HFFc6 (cell line): ENCODE data around the gene INF2. TPM values are rescaled to one million over a fixed set of nuclear protein-coding genes. Genes with fewer than 3 reads are reported as not detected.
A peak's percentile ranks its signal among the peaks of the same experiment; 100 is the strongest.

ENCODE experiments used
- DNase-seq: peaks from one replicate; pipeline ENCODE4 v3.0.0-alpha.2; 2018
- H3K27ac Mint-ChIP-seq: 2 replicates; pipeline ENCODE4 v1.8.0; 2020; ENCODE audit warnings: mild to moderate bottlenecking, mixed read lengths
- H3K27me3 Mint-ChIP-seq: 2 replicates; pipeline ENCODE4 v1.8.0; 2021; ENCODE audit warnings: mild to moderate bottlenecking, moderate library complexity, mixed read lengths; ENCODE audit not compliant: insufficient read depth
- H3K36me3 Mint-ChIP-seq: 2 replicates; pipeline ENCODE4 v1.8.0; 2021; ENCODE audit warnings: low read depth, mixed read lengths
- H3K4me1 Mint-ChIP-seq: 2 replicates; pipeline ENCODE4 v1.8.0; 2020; ENCODE audit warnings: low read depth, mixed read lengths
- H3K4me3 Mint-ChIP-seq: 2 replicates; pipeline ENCODE4 v1.8.0; 2020; ENCODE audit warnings: mild to moderate bottlenecking, moderate library complexity, mixed read lengths
- H3K9me3 Mint-ChIP-seq: 2 replicates; pipeline ENCODE4 v1.8.0; 2020; ENCODE audit warnings: mild to moderate bottlenecking, mixed read lengths
- CTCF ChIP-seq: fragments of 200-600 bp; sonication (generic); IDR thresholded peaks from 2 replicates; pipeline ENCODE4 v1.5.0; 2021; ENCODE audit warnings: antibody characterized with exemption, mild to moderate bottlenecking
- total RNA-seq, 6 experiments: library from RNA; stranded (reverse); fragmentation: NEBNext Ultra II Directional; extraction: Animal tissue kit (Norgen Biotek cat#: 25700); gene quantifications; 2 replicates in 1 of 6; 3 replicates in 5 of 6; pipeline ENCODE4 v1.2.3, GENCODE V29; 2021

The INF2 gene
- total RNA-seq, 6 experiments from 2014 or later = 111 to 121 (median 116) TPM

GRCh38 chr14:104698688-104699425 lies 9.4 kb downstream of the INF2 start:
- peaks cover 8% of the 10 kb centered on the region; the same call in 1 of the 2 replicates for H3K27me3 Mint-ChIP-seq
- no peak overlapping the region for H3K4me3 Mint-ChIP-seq
- TF ChIP-seq CTCF = no peak
- no peaks in the 10 kb centered on the region for H3K36me3 Mint-ChIP-seq
- H3K4me1 Mint-ChIP-seq = peaks cover 26% of the 10 kb centered on the region
- peak overlapping the region; percentile 62 for H3K27ac Mint-ChIP-seq
- no peaks in the 10 kb centered on the region for H3K9me3 Mint-ChIP-seq
- no peak for DNase-seq

GRCh38 chr14:104699426-104699748 lies 10.0 kb downstream of the INF2 start:
- Mint-ChIP-seq H3K4me1 (peaks cover 26% of the 10 kb centered on the region), H3K27ac (no peak overlapping the region), H3K4me3 (no peak overlapping the region), H3K36me3 (no peaks in the 10 kb centered on the region; the same call in 1 of the 2 replicates), H3K27me3 (peaks cover 8% of the 10 kb centered on the region; the same call in 1 of the 2 replicates), H3K9me3 (no peaks in the 10 kb centered on the region)
- DNase-seq = no peak
- no peak for TF ChIP-seq CTCF

GRCh38 chr14:104700225-104700651 lies 10.8 kb downstream of the INF2 start:
- Mint-ChIP-seq H3K27ac (no peak overlapping the region), H3K9me3 (no peaks in the 10 kb centered on the region), H3K36me3 (no peaks in the 10 kb centered on the region; the same call in 1 of the 2 replicates), H3K4me3 (no peak overlapping the region), H3K4me1 (peaks cover 26% of the 10 kb centered on the region), H3K27me3 (peaks cover 8% of the 10 kb centered on the region; the same call in 1 of the 2 replicates)
- TF ChIP-seq CTCF = no peak
- no peak for DNase-seq

GRCh38 chr14:104700747-104701217 lies 11.4 kb downstream of the INF2 start:
- no peak for DNase-seq
- H3K4me3 Mint-ChIP-seq = no peak overlapping the region
- H3K27me3 Mint-ChIP-seq = peaks cover 8% of the 10 kb centered on the region; the same call in 1 of the 2 replicates
- H3K36me3 Mint-ChIP-seq = no peaks in the 10 kb centered on the region; the same call in 1 of the 2 replicates
- H3K9me3 Mint-ChIP-seq = no peaks in the 10 kb centered on the region
- TF ChIP-seq CTCF = no peak
- H3K4me1 Mint-ChIP-seq = peaks cover 23% of the 10 kb centered on the region
- H3K27ac Mint-ChIP-seq = no peak overlapping the region

- H3K36me3 Mint-ChIP-seq = no peaks in the 10 kb centered on the region; the same call in 1 of the 2 replicates
- H3K27ac Mint-ChIP-seq = no peak overlapping the region
- TF ChIP-seq CTCF = no peak
- no peak for DNase-seq
- peaks cover 8% of the 10 kb centered on the region; the same call in 1 of the 2 replicates for H3K27me3 Mint-ChIP-seq
- no peak overlapping the region for H3K4me3 Mint-ChIP-seq
- H3K4me1 Mint-ChIP-seq = peaks cover 19% of the 10 kb centered on the region
- H3K9me3 Mint-ChIP-seq = no peaks in the 10 kb centered on the region
Observed at GRCh38 chr14:104701383-104702076, 12.1 kb downstream of the INF2 start.
